MM.1S (cell line): Measurements from ENCODE around the gene IL1A.

Source experiments
- DNase-seq: peaks from one replicate; pipeline ENCODE4 v3.0.0-alpha.2; 2015
- H2AFZ ChIP-seq: fragments of 300-600 bp; sonication (generic); 2 replicates; pipeline ENCODE4 v1.6.0; 2016; ENCODE audit warnings: antibody characterized with exemption, low read length
- H3F3A ChIP-seq: fragments of 300-600 bp; sonication (generic); 2 replicates; pipeline ENCODE4 v1.6.1; 2016; ENCODE audit warnings: mild to moderate bottlenecking, antibody characterized with exemption, low read length, moderate library complexity, mixed read lengths; ENCODE audit not compliant: insufficient read depth
- H3K27ac ChIP-seq: fragments of 300-600 bp; sonication (generic); 2 replicates; pipeline ENCODE4 v1.5.1; 2016; ENCODE audit warnings: mild to moderate bottlenecking, low read length
- H3K27me3 ChIP-seq: fragments of 300-600 bp; sonication (generic); replicated peaks from 2 replicates; pipeline ENCODE4 v1.6.0; 2016; ENCODE audit warnings: low read length; ENCODE audit not compliant: insufficient read depth
- H3K36me3 ChIP-seq: fragments of 300-600 bp; sonication (generic); replicated peaks from 2 replicates; pipeline ENCODE4 v1.6.1; 2016; ENCODE audit warnings: mild to moderate bottlenecking, low read length, mixed read lengths; ENCODE audit not compliant: insufficient read depth
- H3K4me1 ChIP-seq: fragments of 300-600 bp; sonication (generic); 2 replicates; pipeline ENCODE4 v1.6.1; 2016; ENCODE audit warnings: low read length, mixed read lengths
- H3K4me2 ChIP-seq: fragments of 300-600 bp; sonication (generic); 2 replicates; pipeline ENCODE4 v1.6.0; 2016; ENCODE audit warnings: low read depth, low read length
- H3K4me3 ChIP-seq: fragments of 300-600 bp; sonication (generic); 2 replicates; pipeline ENCODE4 v1.5.1; 2016; ENCODE audit warnings: low read length, mixed read lengths
- H3K79me2 ChIP-seq: fragments of 300-600 bp; sonication (generic); 2 replicates; pipeline ENCODE4 v1.6.1; 2016; ENCODE audit warnings: mixed run types, low read length, mixed read lengths
- H3K9ac ChIP-seq: fragments of 300-600 bp; sonication (generic); 2 replicates; pipeline ENCODE4 v1.6.1; 2016; ENCODE audit warnings: low read length, mixed read lengths
- H3K9me2 ChIP-seq: fragments of 300-600 bp; sonication (generic); replicated peaks from 2 replicates; pipeline ENCODE4 v1.6.1; 2016; ENCODE audit warnings: mild to moderate bottlenecking, low read length, mixed read lengths; ENCODE audit not compliant: insufficient read depth
- H3K9me3 ChIP-seq: fragments of 300-600 bp; sonication (generic); replicated peaks from 2 replicates; pipeline ENCODE4 v1.6.1; 2016; ENCODE audit warnings: mild to moderate bottlenecking, low read length, mixed read lengths; ENCODE audit not compliant: insufficient read depth
- H4K20me1 ChIP-seq: fragments of 300-600 bp; sonication (generic); 2 replicates; pipeline ENCODE4 v1.6.1; 2016; ENCODE audit warnings: mild to moderate bottlenecking, low read length, moderate library complexity, mixed read lengths; ENCODE audit not compliant: insufficient read depth
- CTCF ChIP-seq: fragments of 300-600 bp; sonication (generic); IDR thresholded peaks from 2 replicates; pipeline ENCODE4 v1.5.1; 2016; ENCODE audit warnings: antibody characterized with exemption, low read length, mixed read lengths
- EZH2 ChIP-seq: fragments of 300-600 bp; sonication (generic); optimal IDR thresholded peaks from 2 replicates; pipeline ENCODE3; 2017; ENCODE audit warnings: low read depth, mild to moderate bottlenecking, antibody characterized with exemption, low read length, mixed read lengths
- EZH2phosphoT487 ChIP-seq: fragments of 300-600 bp; sonication (generic); IDR thresholded peaks from 2 replicates; pipeline ENCODE4 v1.6.1; 2018; ENCODE audit warnings: antibody characterized with exemption, low read length

Gene IL1A

GRCh38 chr2:112792419-112792818 is 8.1 kb upstream of the IL1A start:
- H3F3A ChIP-seq, result no peaks in the 10 kb centered on the region
- DNase-seq, result no peak
- H3K27me3 ChIP-seq, result no peaks in the 10 kb centered on the region
- no peak for TF ChIP-seq EZH2
- TF ChIP-seq CTCF, result no peak
- TF ChIP-seq EZH2phosphoT487, result no peak
- H2AFZ ChIP-seq, result no peak overlapping the region
- H3K79me2 ChIP-seq, result no peaks in the 10 kb centered on the region
- H3K4me1 ChIP-seq, result no peaks in the 10 kb centered on the region
- H3K9me2 ChIP-seq, result no peaks in the 10 kb centered on the region
- H3K9me3 ChIP-seq, result no peaks in the 10 kb centered on the region
- H3K4me3 ChIP-seq, result no peak overlapping the region
- no peaks in the 10 kb centered on the region for H3K36me3 ChIP-seq
- H3K4me2 ChIP-seq, result no peak overlapping the region
- no peak overlapping the region for H3K9ac ChIP-seq
- no peak overlapping the region for H3K27ac ChIP-seq
- no peaks in the 10 kb centered on the region for H4K20me1 ChIP-seq

- Histone ChIP-seq H3K27ac (no peak overlapping the region), H3K4me1 (no peaks in the 10 kb centered on the region), H4K20me1 (no peaks in the 10 kb centered on the region), H2AFZ (no peak overlapping the region), H3K4me2 (no peak overlapping the region), H3K9ac (no peak overlapping the region), H3K79me2 (no peaks in the 10 kb centered on the region), H3K4me3 (no peak overlapping the region), H3K27me3 (no peaks in the 10 kb centered on the region), H3K9me2 (no peaks in the 10 kb centered on the region), H3K9me3 (no peaks in the 10 kb centered on the region), H3K36me3 (no peaks in the 10 kb centered on the region), H3F3A (no peaks in the 10 kb centered on the region)
- DNase-seq, result no peak
- TF ChIP-seq EZH2phosphoT487, result no peak
- no peak for TF ChIP-seq EZH2
- TF ChIP-seq CTCF, result no peak
Measured at GRCh38 chr2:112791693-112792230, 7.5 kb upstream of the IL1A start.

GRCh38 chr2:112791019-112791418 is 6.7 kb upstream of the IL1A start:
- no peaks in the 10 kb centered on the region for H4K20me1 ChIP-seq
- H3K4me1 ChIP-seq, result no peaks in the 10 kb centered on the region
- H3K9me3 ChIP-seq, result no peaks in the 10 kb centered on the region
- H3F3A ChIP-seq, result no peaks in the 10 kb centered on the region
- no peak overlapping the region for H3K4me2 ChIP-seq
- H3K36me3 ChIP-seq, result no peaks in the 10 kb centered on the region
- H3K4me3 ChIP-seq, result no peak overlapping the region
- H3K9ac ChIP-seq, result no peak overlapping the region
- no peak overlapping the region for H3K27ac ChIP-seq
- H3K9me2 ChIP-seq, result no peaks in the 10 kb centered on the region
- no peak overlapping the region for H2AFZ ChIP-seq
- DNase-seq, result no peak
- H3K79me2 ChIP-seq, result no peaks in the 10 kb centered on the region
- TF ChIP-seq EZH2phosphoT487 (no peak), CTCF (no peak), EZH2 (no peak)
- no peaks in the 10 kb centered on the region for H3K27me3 ChIP-seq
